A673 (cell line): ENCODE measurements around the gene FIBIN.

Source experiments
- CTCF ChIP-seq: fragments of 300-800, 200-600 bp; sonication (generic); conservative IDR thresholded peaks from 2 replicates; pipeline ENCODE4 v1.5.1; 2017; ENCODE audit warnings: low read depth, mild to moderate bottlenecking, antibody characterized with exemption, low read length, moderate library complexity, mixed read lengths
- EZH2 ChIP-seq: fragments of 200-600 bp; sonication (generic); IDR thresholded peaks from 2 replicates; pipeline ENCODE4 v1.6.1; 2017; ENCODE audit warnings: borderline replicate concordance, low read depth, mild to moderate bottlenecking, mixed read lengths, antibody characterized with exemption, low read length; ENCODE audit not compliant: poor library complexity, severe bottlenecking

- TF ChIP-seq EZH2 = no peak
- no peak for TF ChIP-seq CTCF
Observed at GRCh38 chr11:27029966-27030365, 36.1 kb downstream of the FIBIN start.
